ENCODE data around the gene SLC25A19.
"Not testable (repeated sequence)": the region's sequence is repeated elsewhere in the genome, so short reads cannot be mapped to it uniquely, and the experiment has no call there.

DNA sequence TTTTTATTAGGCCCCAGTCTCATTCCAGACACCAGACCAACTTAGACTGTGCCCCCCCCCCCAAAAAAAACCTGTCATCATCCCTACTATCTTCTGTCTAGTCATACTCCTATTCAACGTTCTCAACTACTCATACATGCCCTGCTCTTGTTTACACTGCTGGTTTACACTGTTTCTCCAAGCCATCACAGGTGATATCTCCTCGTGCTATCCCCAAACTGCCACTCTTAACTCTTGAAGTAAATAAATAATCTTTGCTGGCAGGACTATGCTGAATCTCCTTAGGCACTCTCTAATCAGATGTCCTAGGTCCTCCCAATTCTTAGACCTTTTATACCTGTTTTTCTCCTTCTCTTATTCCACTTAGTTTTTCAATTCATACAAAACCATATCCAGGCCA is 32.0 kb downstream of the SLC25A19 start:
- TF ChIP-seq, protein P1, sequence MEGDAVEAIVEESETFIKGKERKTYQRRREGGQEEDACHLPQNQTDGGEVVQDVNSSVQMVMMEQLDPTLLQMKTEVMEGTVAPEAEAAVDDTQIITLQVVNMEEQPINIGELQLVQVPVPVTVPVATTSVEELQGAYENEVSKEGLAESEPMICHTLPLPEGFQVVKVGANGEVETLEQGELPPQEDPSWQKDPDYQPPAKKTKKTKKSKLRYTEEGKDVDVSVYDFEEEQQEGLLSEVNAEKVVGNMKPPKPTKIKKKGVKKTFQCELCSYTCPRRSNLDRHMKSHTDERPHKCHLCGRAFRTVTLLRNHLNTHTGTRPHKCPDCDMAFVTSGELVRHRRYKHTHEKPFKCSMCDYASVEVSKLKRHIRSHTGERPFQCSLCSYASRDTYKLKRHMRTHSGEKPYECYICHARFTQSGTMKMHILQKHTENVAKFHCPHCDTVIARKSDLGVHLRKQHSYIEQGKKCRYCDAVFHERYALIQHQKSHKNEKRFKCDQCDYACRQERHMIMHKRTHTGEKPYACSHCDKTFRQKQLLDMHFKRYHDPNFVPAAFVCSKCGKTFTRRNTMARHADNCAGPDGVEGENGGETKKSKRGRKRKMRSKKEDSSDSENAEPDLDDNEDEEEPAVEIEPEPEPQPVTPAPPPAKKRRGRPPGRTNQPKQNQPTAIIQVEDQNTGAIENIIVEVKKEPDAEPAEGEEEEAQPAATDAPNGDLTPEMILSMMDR (IDR thresholded peaks at IDR 0.05), result not testable (repeated sequence)
- TF ChIP-seq POLR2A (IDR thresholded peaks at IDR 0.05), result not testable (repeated sequence)

Data from uterus (tissue), 2 donors.